GM18498 (cell line): ENCODE results near the gene CEP44.
"Not testable (repeated sequence)": the region's sequence is repeated elsewhere in the genome, so short reads cannot be mapped to it uniquely, and the experiment has no call there.

Experiments used
- ATAC-seq: cut with Tn5 transposase; IDR thresholded peaks from one replicate; pipeline ENCODE4 v1.9.1; 2021; ENCODE audit warnings: mild to moderate bottlenecking, moderate library complexity; ENCODE audit not compliant: unreplicated experiment

The CEP44 gene

DNA sequence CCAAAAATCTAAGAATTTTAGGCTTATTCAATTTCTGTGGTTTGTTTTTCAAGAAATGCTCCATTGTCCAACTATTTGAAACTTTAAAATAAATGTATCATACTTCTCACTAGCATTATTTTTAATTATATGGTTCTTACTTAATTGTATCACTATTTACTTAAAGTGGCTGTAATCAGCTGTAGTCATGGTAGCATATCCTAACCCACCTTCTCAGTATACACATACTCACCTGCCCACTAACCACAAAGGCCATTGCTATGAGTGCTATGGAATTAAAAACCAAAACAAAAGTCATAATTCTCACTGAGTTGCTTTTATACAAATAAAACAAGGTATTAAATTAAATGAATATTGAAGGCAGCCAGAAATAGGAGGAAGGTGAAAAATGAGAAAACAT, 5.2 kb upstream of the CEP44 start:
- no peak for ATAC-seq

DNA sequence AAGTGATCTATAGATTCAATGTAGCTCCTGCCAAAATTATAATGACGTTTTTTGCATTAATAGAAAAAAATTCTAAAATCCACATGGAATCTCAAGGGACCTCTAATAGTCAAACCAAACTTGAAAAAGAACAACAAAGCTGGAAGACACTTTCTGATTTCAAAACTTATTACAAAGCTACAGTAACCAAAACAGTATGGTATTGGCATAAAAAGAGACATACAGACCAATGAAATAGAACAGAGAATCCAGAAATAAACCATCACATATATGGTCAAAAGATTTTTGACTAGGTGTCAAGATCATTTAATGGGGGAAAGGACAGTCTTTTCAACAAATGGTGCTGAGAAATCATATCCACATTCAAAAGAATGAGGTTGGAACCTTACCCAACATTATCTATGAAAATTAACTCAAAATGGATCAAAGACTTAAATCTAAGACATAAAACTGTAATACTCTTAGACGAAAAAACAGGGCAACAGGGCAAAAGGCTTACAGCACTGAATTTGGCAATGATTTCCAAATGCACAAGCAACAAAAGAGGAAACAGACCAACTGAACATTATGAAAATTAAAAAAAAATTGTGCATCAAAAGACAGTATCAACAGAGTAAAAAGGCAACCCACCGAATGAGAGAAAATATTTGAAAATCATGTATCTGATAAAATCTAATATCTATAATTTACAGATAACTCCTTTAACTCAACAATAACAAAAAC, 4.1 kb upstream of the CEP44 start:
- ATAC-seq: no peak

DNA sequence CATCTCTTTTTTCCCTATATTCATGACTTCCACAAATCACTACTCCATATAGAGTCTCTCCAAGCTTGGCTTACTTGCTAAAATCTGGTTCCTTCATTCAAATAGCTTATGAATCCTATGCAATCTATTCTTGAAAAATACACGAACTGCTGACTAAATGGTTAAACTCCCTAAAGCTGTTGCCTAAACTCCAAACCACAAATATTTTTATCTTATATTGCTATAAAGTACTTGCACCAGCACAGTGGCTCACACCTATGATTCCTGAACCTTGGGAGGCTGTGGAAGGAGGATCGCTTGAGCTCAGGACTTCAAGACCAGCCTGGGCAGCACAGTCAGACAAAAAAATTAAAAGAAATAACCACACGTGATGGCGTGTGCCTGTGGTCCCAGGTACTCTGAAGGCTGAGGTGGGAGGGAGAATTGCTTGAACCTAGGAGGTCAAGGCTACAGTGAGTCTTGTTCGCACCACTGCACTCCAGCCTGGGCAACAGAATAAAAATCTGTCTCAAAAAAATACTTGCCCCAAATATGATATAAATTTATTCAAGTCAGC, 2.5 kb upstream of the CEP44 start:
- ATAC-seq: no peak

DNA sequence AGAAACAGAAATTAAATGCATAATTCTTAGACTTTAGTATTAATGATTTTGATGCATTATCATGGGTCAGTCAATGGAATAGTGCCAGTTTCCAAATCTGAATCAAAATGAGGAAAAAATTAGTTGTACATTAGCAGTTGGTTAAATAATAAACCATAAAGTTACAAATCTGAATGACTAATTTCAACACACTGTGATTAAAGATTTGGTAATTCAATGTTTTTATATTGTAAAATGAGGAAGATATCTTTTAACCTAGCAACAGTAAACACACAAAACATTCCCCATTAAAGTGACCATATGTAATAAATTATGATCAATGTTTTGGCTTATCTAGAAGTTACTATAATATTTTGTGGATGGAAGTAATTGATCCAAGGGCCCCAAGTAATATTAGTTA, 1.8 kb upstream of the CEP44 start:
- ATAC-seq: no peak

DNA sequence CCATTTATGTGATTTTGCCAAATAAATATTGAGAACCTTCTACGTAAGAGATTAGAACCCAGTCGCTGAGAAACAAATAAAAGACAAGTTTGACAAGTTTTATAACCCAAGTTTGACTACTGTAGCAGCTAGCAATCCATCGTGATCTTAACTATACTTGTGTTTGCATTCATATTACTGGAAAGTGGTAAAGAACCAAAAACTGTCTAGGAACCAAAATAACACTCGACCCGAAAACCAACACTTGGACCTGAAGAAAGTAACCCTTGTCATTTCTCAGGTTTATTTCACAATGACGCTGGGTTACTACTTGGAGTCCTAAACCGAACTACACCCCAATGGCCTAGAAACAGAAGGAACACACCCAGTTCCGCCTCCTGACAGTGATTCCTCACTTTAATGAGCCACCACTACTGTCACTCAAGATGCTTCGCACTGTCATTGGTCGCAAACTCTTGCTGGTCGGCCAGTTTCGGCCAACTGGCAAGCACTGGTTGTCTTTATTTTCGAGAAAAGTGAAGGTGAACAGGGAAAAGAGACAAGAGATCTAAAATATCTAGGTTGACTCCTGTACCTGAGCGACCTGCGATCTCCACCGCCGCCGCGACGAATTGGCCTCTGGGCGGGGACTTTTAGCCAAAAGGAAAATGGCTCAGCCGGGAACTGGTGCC, 740 bp upstream of the CEP44 start:
- peak; percentile 98 for ATAC-seq

DNA sequence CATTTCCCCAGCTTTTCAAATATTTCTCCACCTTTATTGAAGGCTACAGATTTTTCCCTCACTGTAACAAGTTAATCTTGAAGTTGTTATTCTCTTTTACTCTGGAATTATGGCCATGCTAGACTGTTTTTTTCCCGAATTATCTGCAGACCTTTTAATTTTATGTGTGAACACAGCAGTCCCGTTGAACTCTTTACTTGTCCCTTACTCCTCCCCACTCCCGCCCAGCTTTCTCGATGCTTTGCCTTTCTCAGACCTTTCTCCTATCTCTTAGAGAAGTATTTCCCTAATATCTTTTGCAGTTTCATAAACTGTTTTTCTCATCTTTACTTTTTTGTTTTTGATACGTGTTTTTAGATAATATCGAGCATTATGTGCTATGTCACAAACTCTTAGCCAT, 776 bp downstream of the CEP44 start:
- ATAC-seq: no peak

DNA sequence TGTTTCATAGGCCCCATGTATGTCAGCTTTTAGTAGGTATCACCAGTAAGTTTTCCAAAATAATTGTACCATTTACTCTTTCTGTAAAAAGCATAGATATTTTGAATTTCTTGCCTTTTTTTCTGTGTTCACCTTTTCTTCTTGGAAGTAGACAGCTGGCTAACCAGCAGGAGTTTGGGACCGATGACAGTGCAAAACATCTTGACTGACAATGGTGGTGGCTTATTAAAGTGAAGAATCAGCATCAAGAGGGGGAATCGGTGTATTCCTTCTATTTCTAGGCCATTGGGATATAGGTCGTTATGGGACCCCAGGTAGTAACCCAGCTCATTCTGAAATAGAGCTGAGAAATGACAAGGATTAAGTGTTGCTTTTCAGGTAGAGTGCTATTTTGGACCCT, 3.2 kb downstream of the CEP44 start:
- ATAC-seq: no peak

DNA sequence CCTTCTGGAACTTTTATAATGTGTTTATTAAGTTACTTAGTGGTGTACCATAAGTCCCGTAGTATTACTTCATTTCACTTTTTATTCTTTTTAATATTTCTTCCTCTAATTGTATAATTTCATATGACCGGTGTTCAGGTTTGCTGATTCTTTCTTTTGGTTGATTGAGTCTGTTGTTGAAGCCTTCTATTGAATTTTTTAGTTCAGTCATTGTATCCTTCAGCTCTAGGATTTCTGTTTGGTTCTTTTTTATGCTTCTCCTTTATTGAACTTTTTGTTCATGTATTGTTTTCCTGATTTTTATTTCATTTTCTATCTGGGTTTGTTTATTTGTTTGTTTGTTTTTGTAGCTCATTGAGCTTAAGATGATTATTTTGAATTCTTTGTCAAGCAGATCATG, 8.8 kb downstream of the CEP44 start:
- no peak for ATAC-seq

DNA sequence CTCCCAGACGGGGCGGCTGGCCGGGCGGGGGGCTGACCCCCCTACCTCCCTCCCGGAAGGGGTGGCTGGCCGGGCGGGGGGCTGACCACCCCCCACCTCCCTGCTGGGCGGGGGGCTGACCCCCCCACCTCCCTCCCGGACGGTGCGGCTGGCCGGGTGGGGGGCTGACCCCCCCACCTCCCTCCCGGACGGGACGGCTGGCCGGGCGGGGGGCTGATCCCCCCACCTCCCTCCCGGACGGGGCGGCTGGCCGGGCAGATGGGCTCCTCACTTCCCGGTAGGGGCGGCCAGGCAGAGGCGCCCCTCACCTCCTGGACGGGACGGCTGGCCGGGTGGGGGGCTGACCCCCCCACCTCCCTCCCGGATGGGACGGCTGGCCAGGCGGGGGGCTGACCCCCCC, 10.9 kb downstream of the CEP44 start:
- ATAC-seq: not testable (repeated sequence)

DNA sequence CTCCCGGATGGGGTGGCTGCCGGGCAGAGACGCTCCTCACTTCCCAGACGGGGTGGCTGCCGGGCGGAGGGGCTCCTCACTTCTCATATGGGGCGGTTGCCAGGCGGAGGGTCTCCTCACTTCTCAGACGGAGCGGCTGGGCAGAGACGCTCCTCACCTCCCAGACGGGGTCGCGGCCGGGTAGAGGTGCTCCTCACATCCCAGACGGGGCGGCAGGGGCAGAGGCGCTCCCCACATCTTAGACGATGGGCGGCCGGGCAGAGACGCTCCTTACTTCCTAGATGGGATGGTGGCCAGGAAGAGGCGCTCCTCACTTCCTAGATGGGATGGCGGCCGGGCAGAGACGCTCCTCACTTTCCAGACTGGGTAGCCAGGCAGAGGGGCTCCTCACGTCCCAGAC, 11.4 kb downstream of the CEP44 start:
- ATAC-seq: not testable (repeated sequence)

DNA sequence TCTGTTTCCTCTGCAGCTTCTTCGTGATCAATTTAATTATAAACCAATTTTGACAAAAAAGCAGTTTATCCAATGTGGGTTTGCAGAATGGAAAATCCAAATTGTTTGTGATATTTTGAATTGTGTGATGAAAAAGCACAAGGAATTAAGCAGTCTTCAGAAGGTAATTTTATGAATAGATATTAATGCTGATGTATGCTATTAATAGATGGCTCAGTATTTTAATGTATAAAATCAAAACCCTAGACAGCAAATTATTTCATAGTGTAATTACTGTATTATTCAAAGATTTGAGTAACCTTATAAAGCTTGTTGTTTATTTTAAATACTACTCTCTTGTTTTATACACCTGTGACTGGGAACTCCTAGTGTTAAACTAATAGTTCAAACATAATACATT, 20.0 kb downstream of the CEP44 start:
- no peak for ATAC-seq

DNA sequence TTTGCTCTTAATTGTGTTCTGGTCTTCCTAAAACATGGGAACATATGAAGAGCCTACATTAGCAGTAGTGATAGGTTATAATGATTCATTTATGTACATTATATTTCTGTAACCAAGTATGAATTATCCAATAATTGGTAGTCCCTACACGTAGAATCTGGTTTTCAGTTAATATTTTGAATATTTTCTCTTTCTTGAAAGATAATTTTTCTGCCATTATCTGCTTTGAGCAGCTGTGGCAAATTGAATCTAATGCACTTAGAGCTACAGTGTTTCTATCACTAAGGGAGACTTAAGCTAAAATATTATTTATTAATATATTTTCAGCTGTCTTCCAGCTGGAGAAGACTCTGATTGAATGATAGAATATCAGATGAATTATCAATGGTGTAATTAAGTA, 21.0 kb downstream of the CEP44 start:
- no peak for ATAC-seq

DNA sequence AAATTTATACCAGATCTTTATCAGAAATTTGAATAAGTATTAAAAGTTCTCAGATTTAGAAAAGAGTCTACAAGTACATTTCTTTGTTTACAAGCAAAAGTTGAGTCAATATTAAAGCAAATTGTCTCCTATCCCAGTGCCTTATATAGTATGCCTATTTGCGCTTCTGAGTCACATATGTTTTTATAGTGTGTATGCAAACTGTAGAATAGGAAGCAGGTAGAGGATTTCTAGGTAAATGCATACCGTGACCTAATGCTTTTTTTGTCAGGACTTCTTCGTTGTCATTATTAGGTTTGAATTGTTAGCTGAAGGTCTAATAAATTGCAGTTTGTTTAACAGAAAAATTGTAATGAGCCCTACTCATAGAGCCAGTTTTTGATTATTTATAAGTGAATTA, 22.2 kb downstream of the CEP44 start:
- no peak for ATAC-seq

DNA sequence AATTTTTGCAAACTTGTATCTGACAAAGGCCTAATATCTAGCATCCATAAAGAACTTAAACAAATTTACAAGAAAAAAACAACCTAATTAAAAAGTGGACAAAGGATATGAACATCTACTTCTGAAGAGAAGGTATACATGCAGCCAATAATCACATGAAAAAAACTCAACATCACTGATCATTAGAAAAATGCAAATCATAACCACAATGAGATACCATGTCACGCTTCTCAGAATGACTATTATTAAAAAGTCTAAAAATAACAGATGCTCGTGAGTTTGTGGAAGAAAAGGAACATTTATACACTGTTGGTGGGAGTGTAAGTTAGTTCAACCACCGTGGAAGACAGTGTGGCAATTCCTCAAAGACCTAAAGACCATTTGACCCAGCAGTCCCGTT, 24.0 kb downstream of the CEP44 start:
- ATAC-seq: peak; percentile 63

DNA sequence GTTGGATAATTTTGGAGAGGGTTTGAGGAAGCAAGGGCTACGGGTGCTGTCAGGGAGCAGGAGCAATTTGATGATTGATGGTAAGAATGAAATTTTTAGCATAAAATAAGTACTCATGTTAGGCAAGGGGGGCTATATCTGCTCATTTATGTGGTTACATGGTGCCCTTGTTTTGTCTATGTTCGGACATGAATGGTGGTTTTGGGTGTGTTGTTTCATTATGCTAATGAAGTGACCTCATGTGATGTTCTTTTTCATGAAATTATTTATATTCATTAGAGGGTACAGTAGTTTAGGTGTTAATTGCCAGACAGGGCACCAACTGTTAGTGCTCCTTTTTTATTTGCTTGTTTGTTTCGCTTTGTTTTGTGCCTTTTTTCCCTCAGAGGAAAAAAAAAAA, 29.3 kb downstream of the CEP44 start:
- no peak for ATAC-seq

DNA sequence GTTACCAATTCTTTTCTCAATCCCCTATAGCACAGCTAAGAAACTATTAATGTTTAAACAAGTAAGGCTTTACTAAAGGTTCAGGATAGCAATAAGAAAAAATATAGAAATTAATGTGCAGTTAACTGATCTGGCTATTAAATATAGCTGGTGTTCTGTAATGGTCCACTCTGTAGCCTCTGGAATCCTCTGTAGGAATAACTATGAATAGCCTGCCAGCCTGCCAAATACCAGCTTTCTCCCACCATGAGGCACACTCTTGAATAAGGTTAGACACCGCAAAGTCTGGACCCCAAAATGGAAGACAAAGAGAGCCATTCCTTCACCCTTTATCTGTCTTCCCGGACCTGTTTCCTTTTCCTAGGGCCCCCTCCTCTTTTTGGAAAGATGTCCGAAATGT, 30.6 kb downstream of the CEP44 start:
- no peak for ATAC-seq

DNA sequence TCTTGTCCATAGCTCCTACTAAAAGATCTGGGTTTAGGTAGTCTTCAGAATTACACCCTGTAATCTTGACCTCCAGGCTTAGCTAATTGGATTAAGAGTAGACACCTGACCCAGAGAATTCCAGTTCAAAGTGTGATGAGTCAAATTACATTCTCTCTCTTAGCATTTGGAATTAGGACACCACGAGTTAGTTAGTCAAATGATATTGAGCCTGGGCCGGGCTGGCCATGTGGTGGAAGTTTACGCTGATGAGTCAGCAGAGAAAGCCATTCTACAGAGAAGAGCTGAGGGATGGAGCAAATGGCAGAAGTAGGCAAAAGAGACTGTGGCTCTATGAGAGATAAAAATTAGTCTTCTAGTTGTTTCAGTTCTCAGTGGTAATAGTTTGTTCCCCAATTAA, 31.1 kb downstream of the CEP44 start:
- ATAC-seq: peak; percentile 49

DNA sequence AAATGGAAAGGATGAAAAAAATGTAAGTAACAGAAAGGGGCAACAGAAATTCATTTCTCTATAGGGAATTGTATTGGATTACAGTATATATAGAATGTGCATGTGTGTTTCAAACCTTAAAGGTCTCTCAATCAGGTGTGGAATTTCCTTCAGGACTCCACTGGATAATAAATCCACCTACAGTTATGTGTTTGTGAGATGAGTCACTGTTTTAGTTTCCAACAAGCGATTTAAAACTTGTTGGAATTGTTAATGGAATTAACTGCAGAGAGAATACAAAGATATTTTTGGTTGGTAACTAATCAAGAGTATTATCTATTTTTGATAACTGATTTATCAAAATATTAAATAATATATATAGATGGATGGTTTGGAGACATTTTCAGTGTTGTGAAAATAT, 32.8 kb downstream of the CEP44 start:
- no peak for ATAC-seq

DNA sequence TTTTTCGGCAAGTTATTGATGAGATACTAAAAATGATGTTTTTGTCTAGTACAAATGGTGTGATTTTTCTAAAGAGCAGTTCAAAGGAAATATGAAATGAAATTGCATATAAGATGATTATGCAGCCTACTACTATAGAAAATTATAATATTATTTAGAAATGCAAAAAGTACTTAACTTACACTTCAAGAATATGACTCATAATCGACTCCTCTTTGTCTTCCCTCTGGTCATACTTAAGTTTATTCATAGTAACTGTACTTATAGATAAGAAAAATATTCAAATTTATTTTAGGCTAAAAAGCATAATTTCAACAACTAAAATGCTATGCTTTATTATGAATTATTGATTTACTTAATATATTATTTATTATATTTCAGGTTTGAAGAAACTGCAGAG, 33.2 kb downstream of the CEP44 start:
- ATAC-seq: no peak

DNA sequence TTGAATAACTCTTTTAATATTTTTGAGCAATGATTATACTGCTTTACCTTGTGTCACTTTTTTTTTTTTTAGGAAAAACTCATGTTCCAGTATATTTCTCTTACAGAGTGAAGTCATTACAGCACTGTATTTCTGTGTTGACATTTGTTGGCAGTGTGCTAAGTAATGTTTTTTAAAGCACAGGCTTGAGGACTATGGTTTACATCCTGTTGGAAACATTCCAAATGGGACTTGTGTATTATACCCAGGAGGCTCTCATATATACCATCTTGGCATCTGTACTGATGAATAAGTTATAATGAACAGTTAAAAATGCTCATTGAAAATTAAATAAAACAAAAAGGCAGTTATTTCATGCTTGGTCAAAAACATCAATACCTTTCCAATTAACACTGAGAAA, 33.8 kb downstream of the CEP44 start:
- no peak for ATAC-seq

DNA sequence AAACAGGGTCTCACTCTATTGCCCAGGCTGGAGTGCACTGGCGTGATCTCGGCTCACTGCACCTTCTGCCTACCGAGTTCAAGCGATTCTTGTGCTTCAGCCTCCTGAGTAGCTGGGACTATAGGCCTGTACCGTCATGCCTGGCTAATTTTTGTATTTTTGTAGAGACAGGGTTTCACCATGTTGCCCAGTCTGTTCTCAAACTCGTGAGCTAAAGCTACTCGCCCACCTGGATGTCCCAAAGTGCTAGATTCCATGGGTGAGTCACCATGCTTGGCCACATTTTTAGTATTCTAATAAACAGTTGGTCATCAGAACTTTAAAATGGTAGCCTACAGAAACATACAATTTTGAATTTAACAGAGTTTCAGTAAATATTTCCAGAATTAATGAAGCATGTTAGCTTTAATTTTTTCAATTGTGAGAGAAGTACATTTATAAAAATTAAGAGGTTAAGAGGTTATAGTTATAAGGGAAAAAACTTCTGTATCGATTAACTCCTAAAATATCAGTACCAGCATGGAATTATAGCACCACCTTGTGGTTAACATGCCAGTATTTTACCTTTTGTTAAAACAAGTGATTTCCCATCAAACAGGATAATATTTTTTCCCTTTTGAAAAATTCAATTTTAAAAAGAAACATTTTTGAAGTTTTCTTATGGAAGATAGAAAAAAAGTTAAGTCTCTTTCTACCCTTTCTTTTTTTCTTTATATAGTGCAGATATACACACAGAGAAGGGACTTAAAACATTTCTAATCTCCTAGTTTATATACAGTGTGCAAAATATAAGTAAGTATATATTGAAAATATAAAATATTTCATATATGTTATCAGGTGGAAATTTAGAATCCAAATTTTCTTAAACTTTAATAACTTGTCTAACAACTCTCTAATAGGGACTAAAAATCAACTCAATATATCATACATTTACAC, 35.4 kb downstream of the CEP44 start:
- no peak for ATAC-seq
